ENCODE data around the gene TPGS1.
A peak's percentile ranks its signal among the peaks of the same experiment; 100 is the strongest.

TPGS1 gene

DNA sequence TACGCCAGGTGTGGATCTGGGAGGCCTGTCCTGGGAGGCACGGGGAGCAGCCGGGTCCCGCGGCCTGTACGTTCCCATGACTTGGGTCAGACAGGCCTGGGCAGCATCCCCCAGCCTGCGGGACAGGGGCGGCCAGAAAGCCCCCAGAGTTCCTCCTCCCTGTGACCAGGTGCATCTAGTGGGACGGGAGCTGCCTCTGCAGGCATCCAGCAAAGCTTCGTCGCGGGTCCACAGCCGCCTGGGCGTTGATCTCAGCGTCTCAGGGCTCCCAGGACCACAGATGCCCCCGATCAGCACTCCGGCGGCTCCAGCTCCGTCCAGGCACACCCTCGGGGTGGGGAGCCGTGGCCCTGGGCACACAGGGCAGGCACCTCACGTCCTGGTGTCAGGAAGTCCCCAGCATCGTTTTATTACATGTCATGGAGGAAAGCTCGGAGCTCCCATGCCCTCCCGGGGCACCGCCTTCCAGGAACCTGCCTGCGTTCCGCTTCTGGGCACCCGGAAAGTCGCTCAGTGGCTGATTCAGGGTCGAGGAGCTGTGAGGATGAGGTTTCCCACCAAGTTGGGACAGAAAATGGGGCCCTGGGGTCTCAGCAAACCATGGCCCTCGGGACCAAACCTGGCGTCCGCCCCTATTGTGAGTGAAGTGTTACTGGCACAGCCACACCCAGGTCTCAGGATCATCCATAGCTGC, 35.0 kb downstream of the TPGS1 start:
- no peak for DNase-seq

DNA sequence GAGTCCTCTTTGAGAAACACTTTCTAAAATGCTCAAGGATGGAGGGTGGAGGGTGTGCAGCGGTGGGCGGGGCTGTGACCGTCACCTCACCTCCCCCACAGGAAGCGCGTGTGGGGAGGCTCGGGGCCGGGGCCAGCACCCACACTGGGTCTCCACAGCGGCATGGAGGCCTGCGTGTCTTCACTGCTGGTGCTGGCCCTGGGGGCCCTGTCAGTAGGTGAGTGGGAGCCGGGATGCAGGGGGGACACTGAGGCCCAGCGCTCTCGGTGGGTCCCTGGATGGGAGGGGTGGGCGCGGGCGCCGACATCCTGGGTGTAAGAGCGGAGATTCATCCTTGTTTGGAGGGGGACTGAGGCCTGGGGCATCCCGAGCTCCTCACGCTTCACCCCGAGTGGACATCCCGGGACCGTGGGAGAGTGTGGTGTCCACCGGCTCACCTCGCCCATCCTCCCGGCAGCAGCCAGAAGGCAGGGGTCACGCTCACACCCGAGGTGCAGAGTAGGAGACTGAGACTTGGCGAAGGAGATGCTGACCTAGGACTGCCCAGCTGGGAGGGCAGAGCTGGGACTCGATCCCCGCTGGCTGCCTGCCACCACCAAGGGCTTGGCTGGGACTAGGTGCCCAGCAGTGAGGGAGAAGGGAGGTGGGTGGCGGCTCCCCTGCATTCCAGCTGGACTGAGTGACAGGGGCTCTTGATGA, 36.8 kb downstream of the TPGS1 start, which contains the start of gene GZMM:
GZMM (plus strand) TSS at position 144 of the 699 bp plus-strand sequence; CDS start at position 163, 19 bp downstream.
- no peak for DNase-seq

DNA sequence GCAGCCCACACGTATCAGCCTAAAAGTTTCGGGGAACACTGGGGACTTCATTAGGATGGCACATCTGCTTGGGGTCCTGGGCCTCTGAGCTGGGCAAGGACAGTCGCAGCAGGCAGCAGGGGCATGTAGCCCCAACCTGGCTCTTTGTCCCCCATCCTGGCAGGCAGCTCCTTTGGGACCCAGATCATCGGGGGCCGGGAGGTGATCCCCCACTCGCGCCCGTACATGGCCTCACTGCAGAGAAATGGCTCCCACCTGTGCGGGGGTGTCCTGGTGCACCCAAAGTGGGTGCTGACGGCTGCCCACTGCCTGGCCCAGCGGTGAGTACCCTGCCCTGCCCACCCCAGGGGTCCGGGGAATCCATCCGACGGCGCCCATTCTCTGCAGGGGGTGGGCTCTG, 39.8 kb downstream of the TPGS1 start:
- DNase-seq, result no peak

DNA sequence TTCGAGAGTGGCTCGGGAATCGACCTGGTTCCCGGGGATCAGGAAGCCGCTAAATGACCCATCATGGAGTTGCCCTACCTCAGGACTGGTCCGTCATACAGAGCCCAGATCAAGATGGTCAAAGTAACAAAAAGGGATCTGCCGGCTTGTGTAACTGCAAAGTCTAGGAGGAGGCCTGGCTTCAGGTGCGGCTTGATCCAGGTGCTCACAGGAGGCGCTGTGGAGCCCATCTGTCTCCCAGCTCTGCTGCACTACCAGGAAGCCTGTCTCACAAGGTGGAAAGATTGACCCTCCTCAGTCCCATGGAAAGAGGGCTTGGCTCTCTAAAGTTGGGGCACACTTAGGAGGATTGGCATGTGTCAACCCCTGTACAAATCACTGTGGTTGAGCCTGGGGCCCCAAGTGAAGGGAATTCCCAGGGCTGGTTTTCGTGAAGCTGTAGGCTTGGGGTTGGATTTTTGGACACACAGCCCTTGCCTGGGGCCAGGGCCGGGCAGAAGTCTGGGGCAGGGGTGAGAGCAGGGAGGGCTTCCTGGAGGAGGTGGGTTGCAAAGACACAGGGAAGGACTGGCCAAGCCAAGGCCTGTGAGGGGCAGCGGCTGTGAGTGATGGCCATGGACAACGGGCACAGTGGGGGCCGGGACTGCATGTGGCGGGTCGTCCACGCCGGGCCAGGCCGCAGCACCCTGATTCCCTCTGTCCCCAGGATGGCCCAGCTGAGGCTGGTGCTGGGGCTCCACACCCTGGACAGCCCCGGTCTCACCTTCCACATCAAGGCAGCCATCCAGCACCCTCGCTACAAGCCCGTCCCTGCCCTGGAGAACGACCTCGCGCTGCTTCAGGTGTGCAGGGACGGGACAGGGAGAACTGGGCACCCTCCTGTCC, 40.8 kb downstream of the TPGS1 start:
- no peak for DNase-seq

DNA sequence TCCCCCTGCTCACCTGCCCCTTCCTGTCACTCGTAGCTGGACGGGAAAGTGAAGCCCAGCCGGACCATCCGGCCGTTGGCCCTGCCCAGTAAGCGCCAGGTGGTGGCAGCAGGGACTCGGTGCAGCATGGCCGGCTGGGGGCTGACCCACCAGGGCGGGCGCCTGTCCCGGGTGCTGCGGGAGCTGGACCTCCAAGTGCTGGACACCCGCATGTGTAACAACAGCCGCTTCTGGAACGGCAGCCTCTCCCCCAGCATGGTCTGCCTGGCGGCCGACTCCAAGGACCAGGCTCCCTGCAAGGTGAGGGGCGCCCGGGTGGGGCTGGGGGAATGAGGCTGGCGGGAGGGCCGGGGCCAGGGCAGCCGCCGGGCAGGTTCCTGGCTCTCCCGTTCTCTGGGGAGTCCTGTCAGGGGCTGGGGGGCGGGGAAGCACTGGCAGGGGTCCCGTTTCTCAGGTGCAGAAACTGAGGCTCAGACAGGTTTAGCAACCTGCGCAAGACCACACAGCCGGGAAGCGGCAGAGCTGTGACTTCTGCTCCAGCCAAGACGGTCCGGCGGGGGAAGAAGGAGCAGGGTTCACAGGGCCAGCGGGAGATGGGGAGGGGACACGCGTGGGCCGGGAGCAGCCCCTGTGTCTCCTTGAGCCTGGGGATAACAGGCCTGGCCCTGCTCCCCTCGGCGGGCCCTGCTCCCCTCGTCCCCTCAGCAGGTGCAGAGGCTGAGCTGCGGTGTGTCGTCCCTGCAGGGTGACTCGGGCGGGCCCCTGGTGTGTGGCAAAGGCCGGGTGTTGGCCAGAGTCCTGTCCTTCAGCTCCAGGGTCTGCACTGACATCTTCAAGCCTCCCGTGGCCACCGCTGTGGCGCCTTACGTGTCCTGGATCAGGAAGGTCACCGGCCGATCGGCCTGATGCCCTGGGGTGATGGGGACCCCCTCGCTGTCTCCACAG, 41.9 kb downstream of the TPGS1 start:
- DNase-seq, result no peak

DNA sequence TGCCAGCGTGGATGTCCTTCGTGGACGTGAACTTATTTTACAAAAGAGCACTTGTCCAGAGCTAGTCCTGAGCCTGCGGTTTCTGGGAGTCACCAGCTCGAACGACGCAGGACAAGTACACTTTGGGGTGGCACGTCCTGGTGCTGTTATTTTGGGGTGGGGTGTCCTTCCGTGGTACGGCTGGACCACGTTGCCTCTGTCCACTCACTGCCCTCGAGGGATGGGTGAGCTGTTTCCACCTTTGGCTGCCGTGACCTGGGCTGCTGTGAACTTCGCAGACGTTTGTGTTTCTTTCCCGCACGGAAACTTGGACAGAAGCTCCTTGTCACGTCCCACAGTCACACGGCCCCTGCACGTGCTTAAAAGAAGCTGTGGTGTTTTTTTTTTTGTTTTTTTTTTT, 47.5 kb downstream of the TPGS1 start:
- no peak for DNase-seq

DNA sequence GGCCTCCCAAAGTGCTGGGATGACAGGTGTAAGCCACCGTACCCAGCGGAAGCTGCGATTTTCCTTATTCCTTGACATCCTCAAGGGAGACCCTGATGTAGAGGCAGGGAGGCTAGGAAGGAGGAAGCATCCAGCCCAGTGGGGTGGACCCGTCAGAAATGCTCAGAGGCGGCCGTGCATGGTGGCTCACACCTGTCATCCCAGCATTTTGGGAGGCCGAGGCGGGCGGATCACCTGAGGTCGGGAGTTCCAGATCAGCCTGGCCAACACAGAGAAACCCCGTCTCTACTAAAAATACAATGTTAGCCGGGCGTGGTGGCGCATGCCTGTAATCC, 48.1 kb downstream of the TPGS1 start:
- DNase-seq, result no peak

DNA sequence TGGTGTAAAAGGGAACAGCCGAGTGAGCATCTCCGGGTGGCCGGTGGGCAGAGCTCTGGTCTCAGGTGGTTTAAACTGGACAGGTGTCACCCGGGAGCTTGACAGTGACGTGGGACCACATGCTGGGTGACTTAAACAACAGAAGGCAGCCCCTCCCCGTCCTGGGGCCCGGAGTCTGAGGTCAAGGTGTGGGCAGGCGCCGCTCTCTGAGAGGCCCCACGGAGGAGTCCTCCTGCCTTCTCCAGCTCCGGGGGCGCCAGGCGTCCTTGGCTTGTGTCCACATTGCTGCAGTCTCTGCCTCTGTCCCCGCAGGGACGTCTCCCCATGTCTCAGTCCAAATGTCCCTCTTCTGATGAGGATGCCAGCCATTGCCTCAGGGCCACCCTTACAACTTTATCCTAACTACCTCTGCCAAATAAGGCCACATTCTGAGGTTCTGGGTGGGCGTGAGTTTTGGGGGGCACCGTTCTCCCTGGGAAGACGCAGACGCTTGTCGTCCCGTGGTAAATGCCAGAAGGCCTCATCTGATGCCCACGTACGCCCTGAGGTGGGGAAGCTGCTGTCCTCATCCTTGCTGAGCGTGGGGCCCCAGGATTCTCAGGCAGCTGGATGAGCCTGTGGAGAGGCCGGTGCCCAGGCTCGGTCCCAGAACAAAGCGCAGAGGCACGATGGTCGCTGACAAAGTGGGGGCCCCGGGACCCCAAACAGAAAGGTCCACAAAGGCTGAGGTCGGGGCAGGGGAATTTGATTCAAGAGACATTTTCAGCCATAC, 49.5 kb downstream of the TPGS1 start:
- DNase-seq, result no peak

DNA sequence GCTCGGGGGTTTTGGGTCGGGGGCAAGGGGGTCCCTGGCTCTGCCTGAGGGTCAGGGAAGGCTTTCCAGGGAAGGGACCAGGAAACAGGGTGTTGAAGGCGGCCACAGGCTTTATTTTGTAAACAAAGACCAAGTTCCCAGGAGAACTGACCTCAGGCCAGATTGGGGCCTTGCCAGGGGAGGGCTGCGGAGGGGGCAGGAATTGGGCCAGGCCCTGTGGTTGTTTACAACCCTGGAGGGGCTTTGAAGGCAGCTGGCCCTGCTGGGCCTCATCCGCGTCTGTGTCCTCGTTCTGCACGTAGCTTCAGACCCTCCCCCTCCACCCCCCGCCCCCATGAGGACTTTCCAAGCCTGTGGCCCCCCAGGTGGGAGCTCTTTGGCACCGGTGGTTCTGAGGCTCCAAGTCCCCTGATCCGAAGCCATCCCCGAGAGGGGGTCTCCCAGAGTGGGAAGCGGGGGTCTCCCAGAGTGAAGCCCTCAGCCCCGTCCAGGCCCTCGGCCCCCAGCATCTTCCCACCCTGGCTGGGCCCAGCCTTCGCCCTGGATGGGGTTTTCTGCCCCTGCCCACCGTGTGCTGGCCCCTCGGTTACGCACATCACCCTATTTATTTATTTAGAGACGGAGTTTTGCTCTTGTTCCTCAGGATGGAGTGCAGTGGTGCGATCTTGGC, 51.6 kb downstream of the TPGS1 start:
- DNase-seq, result no peak

DNA sequence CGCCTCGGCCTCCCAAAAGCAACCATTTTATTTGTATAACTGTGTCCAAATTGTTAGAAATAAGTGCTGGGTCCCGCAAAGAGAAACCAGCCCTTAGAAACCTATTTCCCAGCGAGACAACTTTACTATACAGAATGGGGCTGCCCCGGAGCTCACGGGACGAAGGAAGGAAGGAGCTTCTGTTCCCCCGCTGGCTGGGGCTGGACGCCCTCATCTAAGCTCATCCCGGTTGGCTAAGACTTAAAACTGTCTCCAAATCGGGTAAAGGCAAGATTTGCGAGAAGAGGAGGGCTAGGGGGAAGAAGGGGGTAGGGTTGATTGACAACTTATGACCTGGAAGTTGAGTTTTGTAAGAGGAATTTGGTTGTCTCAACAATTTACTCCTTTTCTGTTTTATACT, 52.8 kb downstream of the TPGS1 start:
- DNase-seq, result no peak

DNA sequence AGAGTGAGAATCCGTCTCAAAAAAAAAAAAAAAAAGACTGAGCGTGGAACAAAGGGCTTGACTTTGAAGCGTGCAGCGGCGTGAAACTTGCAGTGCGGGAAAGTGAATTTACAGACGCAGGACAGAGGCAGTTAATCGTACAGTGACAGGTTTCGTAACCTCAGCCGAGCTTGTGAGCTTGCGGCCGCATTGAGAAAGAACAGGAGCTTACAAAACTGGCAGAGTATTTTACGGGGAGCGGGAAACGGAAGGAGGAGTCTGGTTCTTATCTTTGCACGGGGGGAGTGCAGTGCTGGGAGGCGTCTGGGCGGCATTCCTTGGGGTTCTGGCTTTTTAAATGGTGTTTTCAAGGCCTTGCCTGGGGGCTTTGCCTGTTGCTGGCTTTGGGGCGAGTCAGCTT, 59.1 kb downstream of the TPGS1 start:
- DNase-seq, result peak; percentile 65

DNA sequence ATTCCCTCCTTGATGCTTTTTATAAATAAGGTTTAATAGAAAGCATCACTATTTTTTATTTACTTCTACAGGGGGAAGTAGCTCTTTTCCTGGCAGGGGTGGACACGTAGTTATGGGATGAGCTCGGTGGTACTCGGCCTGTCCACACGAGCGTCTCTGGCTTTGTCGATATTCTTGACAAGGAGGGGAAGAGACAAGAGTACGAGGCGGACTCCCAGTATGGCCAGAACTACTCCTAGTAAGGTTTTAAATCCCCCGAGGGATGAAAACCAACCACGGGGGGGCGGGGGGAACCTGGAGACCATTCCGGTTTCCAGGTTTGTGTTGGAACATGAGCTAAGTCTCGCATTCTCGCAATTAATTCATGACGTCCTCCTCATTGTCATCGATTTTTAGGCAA, 59.5 kb downstream of the TPGS1 start:
- no peak for DNase-seq

DNA sequence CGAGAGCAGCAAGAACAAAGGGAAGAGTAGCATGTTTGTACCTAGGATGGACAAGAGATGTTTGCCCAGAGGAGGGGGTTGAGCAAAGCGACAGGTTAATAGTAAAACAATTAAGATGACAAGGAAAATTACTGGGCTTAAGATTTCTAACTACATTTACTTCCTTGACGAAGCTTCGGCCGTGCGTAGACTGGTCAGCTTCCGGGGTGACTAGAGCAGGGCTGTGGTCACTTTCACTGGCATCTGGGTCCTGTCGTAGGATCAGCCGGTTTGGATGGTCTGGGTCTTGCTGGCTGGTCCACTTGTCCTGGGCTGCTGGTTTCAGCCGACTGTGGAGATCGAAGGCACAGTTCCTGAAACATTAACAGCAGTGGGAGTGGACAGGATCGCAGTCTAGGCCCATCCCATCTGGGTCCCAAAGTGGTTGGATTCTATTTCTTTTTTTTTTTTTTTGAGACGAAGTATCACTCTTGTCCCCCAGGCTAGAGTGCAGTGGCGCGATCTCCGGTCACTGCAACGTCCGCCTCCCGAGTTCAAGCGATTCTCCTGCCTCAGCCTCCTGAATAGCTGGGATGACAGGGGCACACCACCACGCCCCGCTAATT, 60.1 kb downstream of the TPGS1 start:
- no peak for DNase-seq

All from hematopoietic multipotent progenitor cell treated with erythropoietin and hydrocortisone succinate and interleukin-3 and kit ligand, for 6 days (in vitro differentiated cells).